Activated CD8-positive, alpha-beta memory T cell treated with anti-CD3 and anti-CD28 coated beads, Interleukin-2, amount 50 U/mL, for 1 hour (primary cell): ENCODE results near the gene MTUS2.
"Not testable (repeated sequence)": the region's sequence is repeated elsewhere in the genome, so short reads cannot be mapped to it uniquely, and the experiment has no call there.

ENCODE experiments used
- DNase-seq: peaks from one replicate; pipeline ENCODE4 v3.0.0-alpha.2; 2020; ENCODE audit errors: extremely low read depth

The MTUS2 gene

GRCh38 chr13:29164116-29164515, 344.0 kb downstream of the MTUS2 start:
- DNase-seq = no peak

- no peak for DNase-seq
Observed at GRCh38 chr13:29165216-29165615, 345.1 kb downstream of the MTUS2 start.

GRCh38 chr13:29165840-29166239, 345.7 kb downstream of the MTUS2 start:
- DNase-seq = no peak

GRCh38 chr13:29170436-29171082, 350.4 kb downstream of the MTUS2 start:
- no peak for DNase-seq

- DNase-seq = no peak
Observed at GRCh38 chr13:29171244-29171643, 351.1 kb downstream of the MTUS2 start.

GRCh38 chr13:29174093-29174492, 354.0 kb downstream of the MTUS2 start:
- DNase-seq = no peak

GRCh38 chr13:29175250-29175873, 355.2 kb downstream of the MTUS2 start:
- DNase-seq = no peak

- DNase-seq = no peak
Observed at GRCh38 chr13:29180055-29180454, 359.9 kb downstream of the MTUS2 start.

GRCh38 chr13:29182216-29182615, 362.1 kb downstream of the MTUS2 start:
- no peak for DNase-seq

GRCh38 chr13:29185926-29186325, 365.8 kb downstream of the MTUS2 start:
- DNase-seq = no peak

- DNase-seq = no peak
Observed at GRCh38 chr13:29187584-29187983, 367.4 kb downstream of the MTUS2 start.

- no peak for DNase-seq
Observed at GRCh38 chr13:29190298-29190697, 370.2 kb downstream of the MTUS2 start.

GRCh38 chr13:29193083-29193482, 372.9 kb downstream of the MTUS2 start:
- DNase-seq = no peak

GRCh38 chr13:29195456-29195855, 375.3 kb downstream of the MTUS2 start:
- no peak for DNase-seq

GRCh38 chr13:29196409-29197074, 376.4 kb downstream of the MTUS2 start:
- DNase-seq = no peak

- not testable (repeated sequence) for DNase-seq
Observed at GRCh38 chr13:29202753-29203152, 382.6 kb downstream of the MTUS2 start.

- DNase-seq = no peak
Observed at GRCh38 chr13:29204651-29205050, 384.5 kb downstream of the MTUS2 start.

- DNase-seq = no peak
Observed at GRCh38 chr13:29210676-29211075, 390.5 kb downstream of the MTUS2 start.

- not testable (repeated sequence) for DNase-seq
Observed at GRCh38 chr13:29211162-29211561, 391.0 kb downstream of the MTUS2 start.

- no peak for DNase-seq
Observed at GRCh38 chr13:29222458-29222857, 402.3 kb downstream of the MTUS2 start.

GRCh38 chr13:29224206-29224605, 404.1 kb downstream of the MTUS2 start:
- no peak for DNase-seq

GRCh38 chr13:29227576-29227975, 407.4 kb downstream of the MTUS2 start:
- no peak for DNase-seq

- no peak for DNase-seq
Observed at GRCh38 chr13:29230299-29230845, 410.2 kb downstream of the MTUS2 start.
